ENCODE data around the gene LPAR5. TPM values are rescaled to one million over a fixed set of nuclear protein-coding genes. Genes with fewer than 3 reads are reported as not detected.
A peak's percentile ranks its signal among the peaks of the same experiment; 100 is the strongest.

LPAR5 gene
- polyA plus RNA-seq (ENCODE audit: insufficient read length): 2.4 TPM

DNA sequence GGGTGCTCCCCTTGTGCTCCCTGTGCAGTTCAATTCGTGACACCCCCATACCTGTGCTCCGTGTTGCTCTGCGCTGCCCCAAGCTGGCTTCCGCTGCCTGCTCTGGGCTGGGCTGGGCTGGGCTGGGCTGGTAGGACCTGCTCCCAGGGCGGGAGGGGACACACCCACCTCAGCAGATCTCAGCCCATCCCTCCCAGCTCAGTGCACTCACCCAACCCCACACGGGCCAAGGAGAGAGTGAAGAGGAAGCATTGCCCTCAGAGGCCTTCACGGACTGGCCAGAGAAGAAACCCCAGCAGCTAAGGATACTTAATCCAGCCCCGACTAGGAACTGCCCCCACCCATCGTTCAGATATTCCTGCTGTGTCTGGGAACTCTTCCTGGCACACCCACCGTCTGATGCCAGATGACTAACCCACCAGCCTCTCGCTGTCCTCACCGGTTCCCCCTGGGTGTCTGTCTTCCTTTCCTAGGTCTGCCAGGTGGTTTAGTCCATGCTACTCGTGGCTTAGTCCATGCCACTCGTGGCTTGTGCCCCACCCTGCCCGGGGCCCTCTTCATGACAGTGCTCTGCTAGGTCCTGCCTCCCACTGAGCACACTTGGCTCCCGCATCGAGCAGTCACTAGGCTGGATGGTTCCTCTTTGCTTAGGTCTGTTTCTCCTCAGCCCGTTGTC, at the start of gene LPAR5:
Gene LPAR5, minus strand, starts transcription at position 104 of the 676 bp plus-strand sequence. CDS start 14,711 bp downstream, outside the sequence.
- DNase-seq: no peak

DNA sequence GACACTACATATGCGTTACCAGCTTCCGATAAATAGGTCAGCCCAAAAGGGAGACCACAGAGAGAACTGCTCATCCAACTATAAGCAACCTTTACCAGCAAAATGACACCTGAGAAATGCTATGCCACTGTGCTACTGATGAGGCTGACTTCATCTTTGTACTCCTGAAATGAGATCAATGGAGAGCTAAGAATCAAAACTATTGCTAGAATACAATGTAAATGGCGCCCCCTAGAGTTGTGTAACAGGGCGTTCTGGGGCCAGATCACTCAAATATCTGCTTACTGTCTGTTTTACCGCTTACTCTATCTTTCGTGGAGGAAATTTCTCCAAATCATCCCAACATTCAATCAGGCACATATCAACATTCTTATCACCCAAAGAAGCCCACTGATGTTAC, 48.9 kb upstream of the LPAR5 start:
- DNase-seq: no peak

DNA sequence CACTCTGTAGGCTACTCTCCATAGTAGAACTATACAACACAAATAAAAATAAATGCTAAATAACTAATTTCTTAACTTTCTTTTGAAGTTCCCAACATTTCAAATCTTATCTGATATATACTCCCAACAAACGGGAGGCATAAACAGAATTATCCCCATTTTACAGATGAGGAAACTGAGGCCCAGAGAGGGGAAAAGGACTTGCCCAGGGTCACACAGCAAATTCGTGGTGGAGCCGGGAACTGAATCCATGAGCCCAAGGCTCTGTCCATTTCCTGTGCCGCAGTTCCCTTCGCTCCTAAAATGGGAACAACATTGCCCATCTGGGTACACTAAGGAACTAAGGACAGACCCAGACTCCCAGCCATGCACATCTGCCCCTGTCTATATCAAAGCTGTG, 41.2 kb upstream of the LPAR5 start:
- no peak for DNase-seq

DNA sequence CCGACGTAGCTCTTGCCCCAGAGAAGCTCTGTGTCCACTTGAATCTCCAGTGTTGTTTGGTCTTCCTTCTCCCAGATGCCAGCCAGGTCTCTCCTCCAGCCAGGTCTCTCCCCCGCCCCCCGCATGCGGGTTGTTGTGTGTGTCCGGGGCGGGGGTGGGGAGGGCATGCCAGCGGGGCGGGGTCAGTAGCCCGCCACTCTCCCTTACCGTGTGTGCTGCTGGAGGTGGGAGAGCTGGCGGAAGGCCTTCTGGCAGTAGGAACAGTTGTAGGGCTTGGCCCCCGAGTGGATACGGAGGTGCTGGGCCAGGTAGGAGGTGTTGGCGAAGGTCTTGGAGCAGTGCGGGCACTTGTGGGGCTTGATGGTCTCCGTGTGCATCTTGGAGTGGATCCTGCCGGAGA, 36.4 kb upstream of the LPAR5 start:
- no peak for DNase-seq

DNA sequence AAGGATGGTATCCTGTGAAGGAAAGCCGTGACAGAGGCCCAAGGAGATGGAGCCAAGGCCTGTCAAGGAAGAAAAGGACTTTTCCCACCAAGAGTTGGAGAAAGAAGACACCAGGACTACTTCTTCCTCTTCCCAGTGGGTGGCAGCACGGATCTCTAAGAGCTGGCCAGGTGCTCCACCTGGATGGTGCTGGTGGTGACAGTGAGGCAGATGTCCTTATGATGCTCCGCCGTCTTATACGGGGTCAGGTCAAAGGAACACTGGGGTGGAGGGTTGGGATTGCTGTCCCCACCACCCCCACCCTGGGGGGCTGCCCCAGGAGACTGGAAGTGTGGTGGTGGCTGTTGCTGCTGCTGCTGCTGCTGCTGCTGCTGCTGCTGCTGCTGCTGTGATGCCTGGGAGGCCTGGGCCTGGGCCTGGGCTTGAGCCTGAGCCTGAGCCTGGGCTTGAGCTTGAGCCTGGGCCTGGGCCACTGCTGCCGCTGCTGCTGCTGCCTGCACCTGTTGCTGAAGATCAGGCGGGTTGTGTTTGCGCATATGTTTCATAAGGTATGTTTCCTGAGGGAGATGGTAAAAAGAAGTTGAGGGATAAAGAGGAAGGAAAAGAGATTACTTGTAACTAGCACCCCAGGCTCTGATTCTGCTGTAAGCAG, 31.9 kb upstream of the LPAR5 start:
- no peak for DNase-seq

DNA sequence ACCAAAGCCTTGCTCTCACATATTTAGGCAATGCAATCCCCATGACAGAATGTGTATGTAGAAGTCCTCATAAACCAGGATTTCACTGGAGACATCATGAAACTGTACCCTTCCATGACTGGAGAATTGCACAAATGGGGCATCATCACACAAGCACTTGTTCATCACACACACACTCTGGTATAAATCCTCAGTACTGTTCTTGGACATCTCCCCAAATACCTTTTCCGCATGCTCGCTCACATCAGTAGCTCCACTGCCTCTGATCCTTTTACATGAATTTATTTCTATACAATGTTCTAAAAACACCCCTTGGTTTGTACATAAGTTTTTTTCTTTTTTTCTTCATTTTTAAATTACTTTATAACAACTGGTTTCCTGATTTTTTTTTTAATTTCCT, 30.5 kb upstream of the LPAR5 start:
- DNase-seq: no peak

DNA sequence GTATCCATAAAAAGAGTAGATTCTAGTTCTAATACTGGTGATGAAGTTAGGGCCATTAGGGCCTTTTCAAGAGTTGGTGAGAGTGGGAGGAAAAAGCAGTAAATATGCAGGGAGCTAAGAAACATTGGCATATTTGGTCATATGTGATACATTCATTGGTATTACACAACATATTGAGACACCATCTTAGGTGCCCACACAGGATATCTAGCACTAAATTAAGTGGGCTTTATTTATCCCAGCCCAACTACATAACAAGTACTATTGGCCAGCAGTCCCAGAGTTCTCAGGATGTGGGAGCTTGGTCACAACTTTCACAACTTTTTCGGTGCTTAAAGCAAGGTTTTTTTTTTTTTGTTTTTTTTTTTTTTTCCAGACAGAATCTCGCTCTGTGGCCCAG, 29.1 kb upstream of the LPAR5 start:
- no peak for DNase-seq

DNA sequence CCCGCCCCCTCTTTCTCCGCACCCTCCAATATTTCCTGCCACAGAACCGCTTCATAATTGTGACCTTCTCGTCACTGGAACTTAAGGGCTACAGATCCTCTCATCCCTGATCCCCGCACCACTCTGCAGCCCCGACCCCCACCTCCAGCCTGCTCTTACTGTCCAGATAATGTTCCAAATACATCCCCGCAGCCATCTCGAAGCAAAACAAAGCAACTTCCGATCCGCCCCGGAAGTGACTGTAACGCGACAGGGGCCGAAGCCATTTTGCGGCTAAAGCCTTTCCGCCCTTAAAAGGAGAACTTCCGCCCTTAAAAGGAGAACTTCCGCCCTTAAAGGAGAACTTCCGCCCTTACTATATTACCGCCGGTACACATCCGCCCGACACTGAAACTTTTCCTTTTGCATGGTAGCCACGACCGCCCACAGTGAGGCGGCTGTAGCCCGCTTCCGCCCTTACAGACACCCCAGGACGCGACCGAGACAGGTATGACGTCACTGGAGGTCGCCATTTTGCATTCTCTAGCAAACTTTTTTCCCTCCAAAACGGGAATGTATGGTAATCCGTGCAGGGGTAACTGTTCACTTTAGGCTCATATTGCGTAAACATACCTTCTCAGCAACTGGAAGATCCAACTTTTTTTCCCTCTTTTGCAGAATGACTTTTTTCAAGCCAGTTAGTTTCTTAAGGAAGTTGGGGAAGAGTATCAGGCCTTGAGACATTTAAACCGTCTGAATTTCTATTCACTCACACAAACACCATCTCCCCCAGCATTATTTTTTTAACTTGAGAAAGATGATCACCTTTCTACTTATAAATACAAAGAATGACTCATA, 27.4 kb upstream of the LPAR5 start, which contains the start of gene ING4:
Gene ING4, minus strand, starts transcription at position 214 of the 837 bp plus-strand sequence. Its CDS starts 18 bp downstream, at position 196.
- peak; percentile 99 for DNase-seq

DNA sequence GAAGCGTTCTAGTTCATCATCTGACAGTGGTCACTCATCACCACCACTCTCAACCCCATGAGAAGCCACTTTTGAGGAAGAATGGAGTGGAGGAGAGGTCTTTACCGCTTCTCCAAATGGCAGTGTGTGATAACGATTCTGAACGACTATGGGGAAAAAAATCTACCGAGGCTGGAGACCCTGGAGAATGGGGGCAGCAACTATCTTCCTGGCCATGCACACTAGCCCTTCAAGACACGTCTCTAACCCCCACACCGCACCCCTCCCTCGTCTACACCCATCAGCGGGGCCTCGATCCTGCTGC, 26.8 kb upstream of the LPAR5 start:
- no peak for DNase-seq

DNA sequence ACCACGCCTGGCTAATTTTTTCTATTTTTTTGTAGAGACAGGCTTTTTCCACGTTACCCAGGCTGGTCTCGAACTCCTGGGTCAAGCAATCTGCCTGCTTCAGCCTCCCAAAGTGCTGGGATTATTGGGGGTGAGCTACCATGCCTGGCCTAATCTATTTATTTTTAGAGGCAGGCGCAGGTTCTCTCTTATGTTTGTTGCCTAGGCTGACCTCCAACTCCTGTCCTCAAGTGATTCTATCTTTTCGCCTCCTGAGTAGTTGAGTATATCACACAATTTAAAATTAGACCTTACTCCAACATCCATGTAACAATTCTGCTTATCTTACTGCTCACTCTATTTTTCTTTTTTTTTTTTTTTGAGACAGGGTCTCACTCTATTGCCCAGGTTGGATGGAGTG, 18.2 kb upstream of the LPAR5 start:
- DNase-seq: no peak

DNA sequence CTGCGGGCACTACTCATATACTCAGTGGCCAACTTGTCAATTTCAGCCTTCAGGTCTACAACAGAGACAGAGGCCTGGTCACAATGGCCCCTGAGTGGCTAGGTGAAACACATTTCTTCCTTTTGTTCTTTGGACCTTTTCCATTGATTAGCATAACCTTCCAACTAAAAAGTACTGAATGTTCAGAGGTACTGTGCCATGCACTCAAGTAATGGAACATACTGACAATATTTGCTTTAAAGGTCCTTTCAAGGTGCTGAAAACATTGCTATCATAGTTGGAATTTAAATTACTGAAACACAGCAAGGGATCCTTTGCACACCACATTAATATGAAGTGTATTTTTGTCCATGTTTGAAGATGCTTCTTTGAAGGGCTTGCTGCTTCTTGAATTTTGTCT, 17.6 kb upstream of the LPAR5 start:
- no peak for DNase-seq

DNA sequence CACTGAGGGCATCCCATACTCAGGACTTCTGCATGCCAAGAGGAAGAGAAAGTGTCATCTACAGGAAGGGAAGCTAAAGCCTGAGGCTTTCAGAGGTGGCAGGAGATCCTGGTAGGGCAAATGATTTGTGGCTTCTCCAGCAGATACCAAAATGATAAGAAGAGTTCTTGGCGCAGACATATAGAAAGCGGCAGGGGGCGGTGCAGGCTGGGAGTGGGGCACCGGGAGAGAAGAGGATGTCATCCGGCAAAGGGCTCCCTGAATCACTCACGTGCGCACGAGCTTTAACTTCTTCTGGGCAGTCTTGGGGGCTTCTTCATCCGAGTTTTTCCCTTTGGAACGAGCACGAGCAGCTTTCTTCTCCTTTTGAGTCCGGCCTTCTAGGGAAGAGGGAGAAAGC, 16.6 kb upstream of the LPAR5 start:
- DNase-seq: no peak

DNA sequence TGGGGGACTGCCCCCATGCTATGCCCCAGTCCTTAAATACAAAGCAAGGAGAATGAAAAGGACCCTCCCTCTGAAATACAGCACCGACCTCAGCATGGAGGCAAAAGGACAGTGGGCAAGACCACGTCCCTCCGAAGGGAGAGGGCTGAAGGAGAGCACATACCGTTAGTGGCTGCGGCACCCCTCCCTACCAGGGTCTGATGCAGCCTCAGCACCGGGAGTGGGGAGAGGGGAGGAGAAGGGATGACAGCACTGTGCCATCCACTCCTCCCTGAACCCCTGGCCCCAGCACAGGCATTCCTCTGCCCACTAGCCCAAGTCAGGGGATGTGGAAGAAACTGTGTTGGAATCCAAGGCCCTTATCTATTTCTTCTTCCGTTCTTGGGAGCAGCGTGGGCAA, 15.1 kb upstream of the LPAR5 start:
- DNase-seq: no peak

DNA sequence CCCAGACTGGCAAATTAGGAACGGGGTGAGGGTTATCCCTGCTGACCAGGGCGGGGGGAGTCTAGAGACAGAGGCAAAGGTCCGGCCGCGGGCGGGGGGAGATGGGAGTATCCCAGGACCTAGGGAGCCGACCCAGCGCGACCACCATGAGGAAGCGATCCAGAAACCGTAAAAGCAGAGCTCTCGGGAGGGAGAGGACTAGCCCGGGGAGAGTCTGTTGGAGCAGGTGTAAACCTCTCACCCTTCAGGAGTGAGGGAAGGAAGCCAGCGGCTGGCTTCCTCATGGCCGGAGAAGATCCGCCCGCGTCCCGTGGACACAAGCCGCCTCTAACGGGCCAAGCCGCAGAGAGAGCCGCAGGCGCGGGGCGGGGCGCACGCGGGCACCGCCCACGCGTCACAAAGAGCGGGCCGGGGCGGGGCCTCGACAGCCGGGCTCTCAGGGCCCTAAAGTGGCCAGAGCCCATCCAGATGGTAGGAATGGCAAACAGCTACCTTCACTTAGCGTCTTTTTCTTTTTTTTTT, 11.4 kb upstream of the LPAR5 start, which contains the start of gene ACRBP:
Gene ACRBP, minus strand, starts transcription at position 350 of the 522 bp plus-strand sequence. Its CDS starts 66 bp downstream, at position 284.
- DNase-seq: peak; percentile 71

DNA sequence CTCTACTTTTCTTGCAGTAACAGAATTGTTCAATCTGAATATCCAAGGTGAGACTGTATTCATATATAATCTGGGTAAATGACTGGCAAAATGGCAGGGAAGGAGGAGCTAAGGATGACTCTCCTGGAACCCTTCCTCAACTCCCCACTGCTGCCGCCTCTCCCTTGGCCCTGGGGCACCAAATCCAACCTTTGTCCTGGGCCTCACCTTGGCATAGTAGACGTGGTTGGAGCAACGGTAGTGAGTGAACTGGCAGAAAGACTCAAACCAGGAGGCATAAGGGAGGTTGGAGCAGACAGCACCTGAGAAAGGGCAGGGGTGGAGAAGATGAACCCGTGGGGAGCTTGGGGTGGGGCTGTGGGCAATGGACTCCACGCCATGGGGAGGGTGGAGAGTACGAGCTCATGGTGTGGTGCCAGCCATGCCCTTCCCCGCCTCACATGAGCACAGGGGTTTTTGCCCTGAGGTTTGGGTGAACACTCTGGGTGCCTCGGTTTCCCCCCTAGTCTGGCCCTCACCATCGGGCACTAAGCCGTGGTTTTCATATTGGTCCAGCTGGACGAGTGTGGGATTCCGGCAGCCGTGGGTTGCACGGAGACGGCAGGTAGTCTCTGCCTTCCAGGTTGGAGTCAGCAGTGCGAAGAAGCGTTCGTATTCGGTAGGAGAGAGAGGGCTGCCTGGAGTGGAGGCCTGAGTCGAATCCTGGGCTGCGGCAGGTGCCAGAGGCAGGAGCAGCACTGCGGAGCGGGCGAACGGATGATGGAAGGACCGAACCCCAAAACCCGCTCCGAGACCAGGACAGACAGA, 10.7 kb upstream of the LPAR5 start:
- no peak for DNase-seq

DNA sequence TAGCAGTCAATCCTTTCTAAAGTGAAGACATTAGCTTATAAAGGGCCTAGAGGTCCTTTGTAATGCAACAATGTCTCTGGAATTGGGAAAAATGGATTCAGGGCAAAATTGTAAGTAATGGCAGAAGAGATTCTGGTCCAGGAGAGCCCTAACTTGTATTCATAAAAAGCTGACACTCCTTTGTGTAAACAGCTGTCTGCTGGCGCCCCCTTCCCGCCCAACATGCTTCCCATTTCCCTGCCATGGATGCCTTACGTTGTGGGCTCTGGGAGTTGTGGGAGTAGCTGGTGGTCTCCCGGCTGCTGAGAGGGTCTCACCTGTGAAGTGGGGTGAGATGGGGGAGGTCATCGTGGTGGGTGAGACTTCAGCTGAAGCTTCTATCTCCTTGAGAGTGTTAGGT, 9.1 kb upstream of the LPAR5 start:
- peak; percentile 49 for DNase-seq

DNA sequence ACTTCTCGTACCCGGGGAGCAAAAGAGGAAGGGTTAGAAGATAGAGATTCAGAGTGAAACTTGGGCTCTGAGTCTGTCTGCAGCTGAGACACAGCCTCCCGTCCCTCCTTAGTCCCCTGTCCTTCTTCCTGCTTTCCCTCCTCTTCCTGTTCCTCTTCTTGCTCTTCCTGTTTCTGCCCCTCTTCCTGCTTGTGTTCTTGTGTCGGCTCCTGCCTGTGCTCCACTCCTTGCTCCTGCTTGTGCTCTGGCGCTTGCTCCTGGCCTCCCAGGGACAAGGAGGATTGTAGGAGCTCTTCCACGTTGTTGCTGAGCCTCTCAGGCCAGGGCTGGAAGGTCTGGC, 8.5 kb upstream of the LPAR5 start:
- DNase-seq: no peak

DNA sequence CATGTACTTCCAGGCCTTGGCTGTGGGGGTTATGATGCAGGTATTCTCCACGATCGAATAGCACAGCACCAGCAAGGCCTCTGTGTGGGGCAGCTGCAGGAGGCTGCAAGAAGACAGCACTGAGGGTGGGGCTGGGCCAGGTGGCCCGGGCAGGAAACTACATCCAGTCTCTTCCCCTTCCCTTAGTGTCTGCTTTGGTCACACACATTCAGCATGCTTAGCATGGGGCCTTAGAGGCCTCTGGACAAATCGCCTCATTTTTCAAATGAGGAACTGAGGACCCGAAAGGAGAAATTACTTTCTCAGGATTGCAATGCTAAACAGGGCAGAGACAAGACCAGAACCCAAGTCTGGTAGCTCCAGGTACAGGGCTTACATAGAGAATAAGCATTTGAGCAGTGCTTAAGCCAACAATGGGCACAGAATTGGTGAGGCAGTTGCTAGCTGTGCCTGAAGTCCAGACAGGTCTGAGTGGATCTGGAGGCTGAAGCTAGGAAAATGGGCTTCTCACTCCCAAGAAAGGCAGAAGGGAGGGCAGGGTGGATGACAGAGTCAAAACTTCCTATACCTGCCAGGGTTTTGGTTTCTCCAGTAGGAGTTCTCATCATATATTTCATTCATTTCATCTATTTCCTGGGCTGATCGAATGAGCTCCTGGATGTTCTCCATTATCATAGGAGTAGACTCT, 8.0 kb upstream of the LPAR5 start:
- DNase-seq: no peak

DNA sequence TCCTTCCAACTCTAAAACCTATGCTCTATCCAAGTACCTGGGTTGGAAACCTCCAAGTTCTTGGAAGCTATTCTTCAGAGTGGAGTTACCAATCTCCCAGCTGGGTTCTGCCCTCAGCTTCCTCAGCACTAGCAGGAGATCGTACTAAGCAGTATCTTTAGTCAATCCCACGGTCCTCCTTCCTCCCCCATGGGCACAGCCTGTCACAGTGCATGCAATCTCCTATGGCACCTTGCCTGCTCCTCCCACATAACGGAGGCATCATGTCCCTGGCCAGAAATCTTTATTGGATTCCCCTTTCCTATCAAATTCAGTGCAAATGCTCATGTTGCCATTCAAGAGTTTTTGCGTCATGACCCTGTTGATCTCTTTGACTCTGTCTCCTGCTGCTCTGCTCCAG, 5.4 kb upstream of the LPAR5 start:
- no peak for DNase-seq

DNA sequence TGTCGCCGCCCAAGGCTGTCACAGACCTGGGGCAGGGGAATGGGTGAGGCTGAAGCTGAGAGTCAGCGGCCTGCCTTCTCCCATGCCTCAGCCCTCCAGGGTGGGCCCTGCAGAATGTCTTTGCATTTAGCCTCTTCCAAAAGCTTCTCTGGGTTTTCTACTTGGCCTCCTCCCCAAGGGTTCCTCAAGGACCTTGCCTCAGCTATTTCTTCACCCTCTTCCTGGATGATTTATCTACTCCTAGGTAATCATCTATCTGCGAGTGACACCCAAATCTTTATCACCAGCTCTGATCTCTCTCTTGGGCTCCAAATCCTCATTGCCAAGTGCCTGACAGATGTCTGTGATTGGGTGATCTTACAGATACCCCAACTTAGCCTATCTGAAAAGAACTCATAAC, 4.7 kb upstream of the LPAR5 start:
- no peak for DNase-seq

DNA sequence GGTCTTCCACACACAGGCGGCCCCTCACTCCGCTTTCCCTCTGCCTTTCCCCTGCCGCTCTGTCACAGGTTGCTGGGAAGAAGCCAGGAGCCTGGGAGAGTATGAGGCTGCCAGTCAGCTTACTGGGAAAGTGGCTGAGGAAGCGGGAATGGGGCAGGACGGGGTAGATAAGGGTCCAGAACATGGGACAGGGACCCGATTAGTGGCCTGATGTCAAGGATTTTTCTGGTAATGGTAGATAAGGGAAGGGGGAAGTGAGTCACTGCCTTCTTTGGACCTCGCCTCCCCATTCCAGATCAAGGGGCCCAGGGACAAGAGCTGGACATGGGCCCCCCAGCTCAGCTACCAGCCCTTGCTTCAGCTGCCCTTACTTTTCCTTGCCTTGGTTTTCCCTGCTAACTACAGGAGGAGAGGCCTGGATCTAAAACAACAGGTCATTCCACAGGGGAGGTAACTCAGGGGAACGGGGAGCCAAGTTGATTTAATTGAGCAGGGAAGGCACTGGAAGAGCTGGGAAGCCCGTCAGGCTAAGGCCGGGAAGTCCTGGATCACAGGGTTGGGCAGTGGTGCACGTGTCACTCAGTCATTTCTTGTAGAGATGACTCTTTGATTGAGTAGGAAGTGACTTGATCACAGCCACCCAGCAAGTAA, 3.5 kb upstream of the LPAR5 start:
- no peak for DNase-seq
